Lower leg skin (tissue), 3 donors: Measurements from ENCODE around the gene HMGCR.

ENCODE experiments used
- POLR2A ChIP-seq, 2 donors: fragments of 450-650 bp; IDR thresholded peaks; one replicate each; pipeline ENCODE4 v1.6.1; 2016 to 2017; ENCODE audit warnings: antibody characterized with exemption in 2 of 2, mild to moderate bottlenecking in 1 of 2, moderate library complexity in 1 of 2
- TF ChIP-seq, protein P1 (sequence below), 3 donors: fragments of 450-650 bp; IDR thresholded peaks; one replicate each; pipeline ENCODE4 v1.5.1; 2016; ENCODE audit warnings: antibody characterized with exemption in 3 of 3, mild to moderate bottlenecking in 3 of 3, moderate library complexity in 2 of 3

DNA sequence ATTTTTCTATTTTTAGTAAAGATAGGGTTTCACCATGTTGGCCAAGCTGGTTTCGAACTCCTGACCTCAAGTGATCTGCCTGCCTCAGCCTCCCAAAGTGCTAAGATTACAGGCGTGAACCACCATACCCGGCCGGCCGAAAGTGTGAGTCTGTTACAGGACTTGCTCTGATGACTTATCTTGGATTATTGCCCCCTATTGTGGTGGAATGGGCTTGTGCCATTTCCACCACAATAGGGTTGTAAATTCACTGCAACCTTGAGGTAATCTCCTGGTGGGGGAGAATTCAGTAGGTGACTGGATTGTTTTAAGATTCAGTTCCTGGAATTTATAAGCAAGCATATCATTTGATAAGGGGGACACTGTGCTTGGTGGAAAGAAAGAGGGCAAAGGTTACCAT is 15.0 kb upstream of the HMGCR start:
- TF ChIP-seq, protein P1, sequence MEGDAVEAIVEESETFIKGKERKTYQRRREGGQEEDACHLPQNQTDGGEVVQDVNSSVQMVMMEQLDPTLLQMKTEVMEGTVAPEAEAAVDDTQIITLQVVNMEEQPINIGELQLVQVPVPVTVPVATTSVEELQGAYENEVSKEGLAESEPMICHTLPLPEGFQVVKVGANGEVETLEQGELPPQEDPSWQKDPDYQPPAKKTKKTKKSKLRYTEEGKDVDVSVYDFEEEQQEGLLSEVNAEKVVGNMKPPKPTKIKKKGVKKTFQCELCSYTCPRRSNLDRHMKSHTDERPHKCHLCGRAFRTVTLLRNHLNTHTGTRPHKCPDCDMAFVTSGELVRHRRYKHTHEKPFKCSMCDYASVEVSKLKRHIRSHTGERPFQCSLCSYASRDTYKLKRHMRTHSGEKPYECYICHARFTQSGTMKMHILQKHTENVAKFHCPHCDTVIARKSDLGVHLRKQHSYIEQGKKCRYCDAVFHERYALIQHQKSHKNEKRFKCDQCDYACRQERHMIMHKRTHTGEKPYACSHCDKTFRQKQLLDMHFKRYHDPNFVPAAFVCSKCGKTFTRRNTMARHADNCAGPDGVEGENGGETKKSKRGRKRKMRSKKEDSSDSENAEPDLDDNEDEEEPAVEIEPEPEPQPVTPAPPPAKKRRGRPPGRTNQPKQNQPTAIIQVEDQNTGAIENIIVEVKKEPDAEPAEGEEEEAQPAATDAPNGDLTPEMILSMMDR (IDR thresholded peaks at IDR 0.05) = no peak
- TF ChIP-seq POLR2A (IDR thresholded peaks at IDR 0.05) = no peak
